ENCODE results near the gene AKR1B1. TPM values are rescaled to one million over a fixed set of nuclear protein-coding genes. Genes with fewer than 3 reads are reported as not detected.

AKR1B1 gene
- total RNA-seq, 4 donors from 2014 or later = 10.7 to 22.6 (median 17.5) TPM

DNA sequence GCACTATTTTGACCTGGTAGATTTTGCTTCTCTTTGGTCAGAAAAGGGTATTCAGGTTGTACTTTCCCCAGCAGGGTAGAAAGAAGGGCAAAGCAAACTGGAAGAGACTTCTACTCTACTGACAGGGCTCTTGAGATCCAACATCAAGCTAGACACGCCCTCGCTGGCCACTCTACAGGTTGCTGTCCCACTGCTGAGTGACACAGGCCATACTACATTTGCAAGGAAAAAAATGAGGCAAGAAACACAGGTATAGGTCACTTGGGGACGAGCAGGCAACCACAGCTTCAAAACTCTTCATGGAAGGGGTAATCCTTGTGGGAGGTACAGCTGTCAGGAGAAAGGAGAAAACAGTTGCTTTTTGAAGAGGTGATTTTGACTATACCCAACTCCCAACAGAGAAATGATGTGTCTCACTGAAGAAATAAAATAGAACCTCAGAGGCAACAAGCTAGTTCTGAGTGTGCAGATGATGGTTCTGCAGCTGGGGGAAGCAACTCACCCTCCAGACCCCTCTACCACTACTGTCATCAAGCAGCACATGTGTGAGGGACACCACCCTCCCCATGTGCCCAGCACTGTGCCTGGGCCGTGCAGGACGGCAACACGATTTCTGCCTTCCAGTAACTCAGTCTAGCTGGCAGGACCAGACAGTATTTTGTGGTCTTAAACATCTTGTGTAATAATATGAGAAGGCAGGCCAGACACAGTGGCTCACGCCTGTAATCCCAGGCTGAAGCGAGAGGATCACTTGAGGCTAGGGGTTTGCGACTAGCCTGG, 16.3 kb downstream of the AKR1B1 start:
- Histone ChIP-seq H3K4me1 (peaks cover 5% of the 10 kb centered on the region), H3K9me3 (no peaks in the 10 kb centered on the region), H3K27ac (no peak overlapping the region), H3K4me3 (no peak overlapping the region), H3K36me3 (peaks cover 69% of the 10 kb centered on the region), H3K27me3 (no peaks in the 10 kb centered on the region)
- TF ChIP-seq, protein P1, sequence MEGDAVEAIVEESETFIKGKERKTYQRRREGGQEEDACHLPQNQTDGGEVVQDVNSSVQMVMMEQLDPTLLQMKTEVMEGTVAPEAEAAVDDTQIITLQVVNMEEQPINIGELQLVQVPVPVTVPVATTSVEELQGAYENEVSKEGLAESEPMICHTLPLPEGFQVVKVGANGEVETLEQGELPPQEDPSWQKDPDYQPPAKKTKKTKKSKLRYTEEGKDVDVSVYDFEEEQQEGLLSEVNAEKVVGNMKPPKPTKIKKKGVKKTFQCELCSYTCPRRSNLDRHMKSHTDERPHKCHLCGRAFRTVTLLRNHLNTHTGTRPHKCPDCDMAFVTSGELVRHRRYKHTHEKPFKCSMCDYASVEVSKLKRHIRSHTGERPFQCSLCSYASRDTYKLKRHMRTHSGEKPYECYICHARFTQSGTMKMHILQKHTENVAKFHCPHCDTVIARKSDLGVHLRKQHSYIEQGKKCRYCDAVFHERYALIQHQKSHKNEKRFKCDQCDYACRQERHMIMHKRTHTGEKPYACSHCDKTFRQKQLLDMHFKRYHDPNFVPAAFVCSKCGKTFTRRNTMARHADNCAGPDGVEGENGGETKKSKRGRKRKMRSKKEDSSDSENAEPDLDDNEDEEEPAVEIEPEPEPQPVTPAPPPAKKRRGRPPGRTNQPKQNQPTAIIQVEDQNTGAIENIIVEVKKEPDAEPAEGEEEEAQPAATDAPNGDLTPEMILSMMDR (IDR thresholded peaks at IDR 0.05) = no peak
- TF ChIP-seq POLR2AphosphoS5 (IDR thresholded peaks at IDR 0.05) (no peak), EP300 (IDR thresholded peaks at IDR 0.05) (no peak), POLR2A (IDR thresholded peaks at IDR 0.05) (no peak)
- no peak for DNase-seq (ENCODE audit: low spot score in 2 of 2)
- 98% methylated on average over 9 of the region's 9 CpGs for WGBS

DNA sequence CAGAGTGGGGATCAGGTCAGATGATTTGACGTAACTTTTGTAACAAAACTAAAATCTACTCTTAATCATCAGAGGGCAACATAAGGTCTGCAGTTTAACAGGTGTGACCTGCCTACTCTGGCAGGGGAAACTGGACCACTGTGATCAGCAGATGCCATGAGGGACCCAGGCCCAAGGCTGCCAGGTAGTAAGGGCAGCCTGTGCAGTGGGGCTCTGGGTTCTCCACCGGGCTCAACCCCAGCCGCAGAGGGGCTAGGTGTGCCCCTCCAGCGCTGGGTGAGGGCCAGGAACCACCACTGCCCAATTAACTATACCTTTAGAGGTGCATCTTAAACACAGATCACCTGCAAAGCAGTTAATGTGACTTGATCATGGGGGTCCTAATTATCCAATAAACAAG, 17.6 kb downstream of the AKR1B1 start:
- Histone ChIP-seq H3K27ac (no peak overlapping the region), H3K4me1 (peaks cover 5% of the 10 kb centered on the region), H3K4me3 (no peak overlapping the region), H3K27me3 (no peaks in the 10 kb centered on the region), H3K9me3 (no peaks in the 10 kb centered on the region), H3K36me3 (peaks cover 55% of the 10 kb centered on the region)
- WGBS = 100% methylated on average over 1 of the region's 4 CpGs
- TF ChIP-seq EP300 (IDR thresholded peaks at IDR 0.05) = no peak
- TF ChIP-seq POLR2A (IDR thresholded peaks at IDR 0.05) = no peak
- no peak for TF ChIP-seq POLR2AphosphoS5 (IDR thresholded peaks at IDR 0.05)
- TF ChIP-seq, protein P1 (IDR thresholded peaks at IDR 0.05) = no peak
- DNase-seq (ENCODE audit: low spot score in 2 of 2) = no peak

DNA sequence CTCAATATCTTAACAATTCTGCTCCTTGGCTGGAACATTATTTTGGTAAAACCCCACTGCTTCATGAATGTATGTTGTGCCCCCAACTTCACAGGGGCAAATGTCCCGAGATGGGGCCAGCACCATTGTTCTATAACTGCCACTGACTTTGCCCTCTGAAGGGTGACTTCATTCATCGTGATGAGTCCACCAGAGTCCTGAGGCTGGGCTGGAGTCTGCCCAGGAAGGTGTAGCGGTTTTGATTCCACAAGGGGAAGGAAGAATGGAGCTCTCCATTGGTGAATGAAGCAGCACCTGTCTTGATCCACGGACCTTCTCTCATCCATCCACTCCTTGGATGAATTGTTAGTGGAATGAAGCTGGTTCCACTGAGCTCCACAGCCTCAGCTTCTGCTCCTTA, 18.4 kb downstream of the AKR1B1 start:
- 94% methylated on average over 4 of the region's 4 CpGs for WGBS
- Histone ChIP-seq H3K27ac (no peak overlapping the region), H3K27me3 (no peaks in the 10 kb centered on the region), H3K4me1 (peaks cover 5% of the 10 kb centered on the region), H3K36me3 (peaks cover 47% of the 10 kb centered on the region), H3K9me3 (no peaks in the 10 kb centered on the region), H3K4me3 (no peak overlapping the region)
- DNase-seq (ENCODE audit: low spot score in 2 of 2) = no peak
- no peak for TF ChIP-seq POLR2AphosphoS5 (IDR thresholded peaks at IDR 0.05)
- TF ChIP-seq, protein P1 (IDR thresholded peaks at IDR 0.05) = no peak
- no peak for TF ChIP-seq EP300 (IDR thresholded peaks at IDR 0.05)
- no peak for TF ChIP-seq POLR2A (IDR thresholded peaks at IDR 0.05)

DNA sequence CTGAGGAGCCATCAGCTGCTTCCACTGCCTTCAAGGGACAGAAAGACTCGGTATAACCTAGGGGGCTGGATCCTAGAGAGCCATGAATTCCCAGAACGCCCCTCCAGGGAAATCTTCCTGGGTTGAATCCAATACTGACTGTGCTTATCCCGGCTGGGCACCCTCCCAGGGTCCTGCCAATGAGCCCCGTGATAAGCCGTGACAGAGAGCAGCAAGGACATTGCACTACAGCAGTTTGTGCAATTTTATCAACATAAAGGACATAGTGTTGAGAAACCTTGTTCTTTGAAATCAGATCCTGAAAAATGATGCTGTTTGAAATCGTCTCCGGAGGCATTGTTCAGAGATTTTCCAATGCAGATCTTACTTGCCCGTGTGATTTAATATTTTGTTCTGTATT, 18.8 kb downstream of the AKR1B1 start:
- no peak for DNase-seq (ENCODE audit: low spot score in 2 of 2)
- H3K27ac ChIP-seq = no peak overlapping the region
- no peak for TF ChIP-seq POLR2A (IDR thresholded peaks at IDR 0.05)
- TF ChIP-seq, protein P1 (IDR thresholded peaks at IDR 0.05) = no peak
- no peak for TF ChIP-seq POLR2AphosphoS5 (IDR thresholded peaks at IDR 0.05)
- TF ChIP-seq EP300 (IDR thresholded peaks at IDR 0.05) = no peak
- WGBS = 87% methylated on average over 8 of the region's 8 CpGs
- no peaks in the 10 kb centered on the region for H3K9me3 ChIP-seq
- H3K4me3 ChIP-seq = no peak overlapping the region
- peaks cover 5% of the 10 kb centered on the region for H3K4me1 ChIP-seq
- H3K36me3 ChIP-seq = peaks cover 43% of the 10 kb centered on the region
- H3K27me3 ChIP-seq = no peaks in the 10 kb centered on the region

DNA sequence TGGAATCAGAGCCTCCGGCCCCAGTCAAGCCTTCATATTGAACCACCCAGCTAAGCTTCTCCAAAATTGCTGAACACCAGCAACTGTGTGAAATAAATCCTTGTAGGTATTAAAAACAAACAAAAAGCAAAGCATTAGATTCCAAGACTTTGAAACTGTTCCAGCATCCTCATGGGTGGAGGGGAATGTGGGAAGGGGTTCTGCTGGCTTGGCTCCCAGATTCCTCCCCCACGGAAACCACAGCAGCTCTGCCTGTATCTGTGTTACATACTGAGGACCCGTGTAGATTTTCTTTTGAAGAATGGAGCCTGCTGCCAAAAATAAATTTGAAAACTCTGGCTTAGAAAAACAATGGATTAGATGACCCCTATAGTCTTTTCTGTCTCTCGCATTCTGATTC, 20.0 kb downstream of the AKR1B1 start:
- no peak overlapping the region for H3K4me3 ChIP-seq
- WGBS = 61% methylated on average over 4 of the region's 4 CpGs
- peaks cover 1% of the 10 kb centered on the region for H3K4me1 ChIP-seq
- TF ChIP-seq POLR2A (IDR thresholded peaks at IDR 0.05) = no peak
- TF ChIP-seq, protein P1 (IDR thresholded peaks at IDR 0.05) = no peak
- no peak for TF ChIP-seq EP300 (IDR thresholded peaks at IDR 0.05)
- TF ChIP-seq POLR2AphosphoS5 (IDR thresholded peaks at IDR 0.05) = no peak
- no peak overlapping the region for H3K27ac ChIP-seq
- no peaks in the 10 kb centered on the region for H3K27me3 ChIP-seq
- peaks cover 32% of the 10 kb centered on the region for H3K36me3 ChIP-seq
- no peak for DNase-seq (ENCODE audit: low spot score in 2 of 2)
- no peaks in the 10 kb centered on the region for H3K9me3 ChIP-seq
